Measurements from ENCODE around the gene C21orf91. TPM values are rescaled to one million over a fixed set of nuclear protein-coding genes. Genes with fewer than 3 reads are reported as not detected.

C21orf91 gene
- total RNA-seq, 1 experiment from 2014 or later = 22.1 TPM

DNA sequence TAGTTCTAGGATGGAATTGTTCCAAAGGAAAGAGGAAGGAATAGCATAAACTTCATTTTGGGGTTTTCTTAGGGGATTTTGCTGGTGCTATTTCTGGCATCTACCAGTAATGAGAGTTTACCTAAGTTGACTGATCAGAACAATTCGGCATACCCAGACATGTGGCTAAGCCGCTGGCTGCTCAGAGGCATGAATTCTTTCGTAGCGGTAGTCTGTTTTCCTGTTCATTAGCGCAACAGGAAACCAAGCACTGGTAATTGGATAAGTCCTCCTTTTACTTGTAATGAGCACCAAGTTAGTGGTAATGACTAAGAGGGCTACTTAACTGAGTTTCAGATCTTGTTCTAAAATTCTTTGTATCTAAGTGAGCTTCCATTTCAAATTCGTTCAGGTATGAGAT lies 38.6 kb downstream of the C21orf91 start:
- no TSS peak for BruUV-seq (replicated peaks)
- intact Hi-C loops (cut with micrococcal nuclease) = no loop called here
- no peak overlapping the region for H3K27ac Mint-ChIP-seq (ENCODE audit: low read depth, unreplicated experiment)
- no peak overlapping the region for H3K4me3 Mint-ChIP-seq (ENCODE audit: unreplicated experiment)
- TF ChIP-seq, protein P1, sequence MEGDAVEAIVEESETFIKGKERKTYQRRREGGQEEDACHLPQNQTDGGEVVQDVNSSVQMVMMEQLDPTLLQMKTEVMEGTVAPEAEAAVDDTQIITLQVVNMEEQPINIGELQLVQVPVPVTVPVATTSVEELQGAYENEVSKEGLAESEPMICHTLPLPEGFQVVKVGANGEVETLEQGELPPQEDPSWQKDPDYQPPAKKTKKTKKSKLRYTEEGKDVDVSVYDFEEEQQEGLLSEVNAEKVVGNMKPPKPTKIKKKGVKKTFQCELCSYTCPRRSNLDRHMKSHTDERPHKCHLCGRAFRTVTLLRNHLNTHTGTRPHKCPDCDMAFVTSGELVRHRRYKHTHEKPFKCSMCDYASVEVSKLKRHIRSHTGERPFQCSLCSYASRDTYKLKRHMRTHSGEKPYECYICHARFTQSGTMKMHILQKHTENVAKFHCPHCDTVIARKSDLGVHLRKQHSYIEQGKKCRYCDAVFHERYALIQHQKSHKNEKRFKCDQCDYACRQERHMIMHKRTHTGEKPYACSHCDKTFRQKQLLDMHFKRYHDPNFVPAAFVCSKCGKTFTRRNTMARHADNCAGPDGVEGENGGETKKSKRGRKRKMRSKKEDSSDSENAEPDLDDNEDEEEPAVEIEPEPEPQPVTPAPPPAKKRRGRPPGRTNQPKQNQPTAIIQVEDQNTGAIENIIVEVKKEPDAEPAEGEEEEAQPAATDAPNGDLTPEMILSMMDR (IDR thresholded peaks at IDR 0.05; ENCODE audit: unreplicated experiment) = no peak
- ChIA-PET POLR2A (interaction anchor here (0.6 to 1.9 kb wide), 7 partner anchors 8 to 1727 kb away, joined by 3 to 8 read pairs (median 4); no protein-coding TSS in a partner anchor), CTCF (interaction anchor here (0.5 to 1.1 kb wide), 4 partner anchors 9 to 144 kb away, joined by 3 to 5 read pairs (median 4); no protein-coding TSS in a partner anchor)
- peaks cover 21% of the 10 kb centered on the region for H3K36me3 Mint-ChIP-seq (ENCODE audit: insufficient read depth, unreplicated experiment)
- no peak for DNase-seq (ENCODE audit: unreplicated experiment)
- H3K9me3 Mint-ChIP-seq (ENCODE audit: unreplicated experiment) = no peaks in the 10 kb centered on the region
- H3K4me1 Mint-ChIP-seq (ENCODE audit: insufficient read depth, unreplicated experiment) = peaks cover 9% of the 10 kb centered on the region
- H3K27me3 Mint-ChIP-seq (ENCODE audit: insufficient read depth, unreplicated experiment) = no peaks in the 10 kb centered on the region

DNA sequence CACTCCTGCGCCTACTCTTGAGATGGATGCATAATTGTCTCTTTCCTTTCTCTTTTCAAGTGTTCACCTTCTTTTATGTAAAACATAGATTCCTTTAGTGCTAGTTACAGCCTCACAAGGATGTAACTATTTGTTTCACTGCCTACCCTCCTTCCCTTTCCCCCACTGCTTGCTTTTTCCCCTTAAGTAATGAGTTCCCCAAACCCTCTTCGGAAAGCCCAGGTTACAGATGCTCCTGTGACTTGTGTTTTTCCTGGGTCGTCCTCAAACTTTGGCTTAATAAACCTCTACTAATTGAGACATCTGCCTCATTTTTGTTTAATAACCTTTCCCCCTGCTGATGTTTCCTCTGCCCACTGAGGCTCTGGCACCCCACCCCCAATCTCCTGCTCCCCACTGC lies 39.2 kb downstream of the C21orf91 start:
- POLR2A ChIA-PET = no interaction called here
- Mint-ChIP-seq H3K36me3 (ENCODE audit: insufficient read depth, unreplicated experiment) (peaks cover 21% of the 10 kb centered on the region), H3K4me3 (ENCODE audit: unreplicated experiment) (no peak overlapping the region), H3K9me3 (ENCODE audit: unreplicated experiment) (no peaks in the 10 kb centered on the region), H3K4me1 (ENCODE audit: insufficient read depth, unreplicated experiment) (peaks cover 9% of the 10 kb centered on the region), H3K27me3 (ENCODE audit: insufficient read depth, unreplicated experiment) (no peaks in the 10 kb centered on the region), H3K27ac (ENCODE audit: low read depth, unreplicated experiment) (no peak overlapping the region)
- TF ChIP-seq, protein P1 (IDR thresholded peaks at IDR 0.05; ENCODE audit: unreplicated experiment) = no peak
- DNase-seq (ENCODE audit: unreplicated experiment) = no peak
- CTCF ChIA-PET = interaction anchor here (0.8 kb wide), 1 partner anchor 55 kb away, joined by 5 read pairs; no protein-coding TSS in a partner anchor
- BruUV-seq (replicated peaks) = no TSS peak
- intact Hi-C loops (cut with micrococcal nuclease) = no loop called here

DNA sequence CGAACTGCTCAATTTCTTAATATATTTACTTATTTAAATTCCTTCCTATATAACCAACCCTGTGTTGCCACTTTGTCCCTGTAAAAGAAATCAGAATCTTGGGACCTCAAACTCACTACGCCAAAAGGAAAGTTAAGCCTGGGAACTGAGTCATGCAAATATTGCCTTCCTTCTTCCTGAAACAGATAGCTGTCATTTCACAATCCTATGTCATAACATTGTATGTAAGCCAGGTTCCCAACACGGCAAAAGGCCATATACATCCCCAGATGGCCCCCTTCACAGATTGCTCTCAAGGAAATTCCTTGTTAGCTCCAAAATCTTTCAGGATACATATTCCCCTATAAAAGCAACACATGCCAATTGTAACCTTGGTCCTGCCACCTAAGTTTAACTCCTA lies 39.7 kb downstream of the C21orf91 start:
- no peaks in the 10 kb centered on the region for H3K27me3 Mint-ChIP-seq (ENCODE audit: insufficient read depth, unreplicated experiment)
- no peaks in the 10 kb centered on the region for H3K9me3 Mint-ChIP-seq (ENCODE audit: unreplicated experiment)
- TF ChIP-seq, protein P1 (IDR thresholded peaks at IDR 0.05; ENCODE audit: unreplicated experiment) = no peak
- ChIA-PET CTCF (interaction anchor here (0.5 to 0.8 kb wide), 2 partner anchors 10 to 54 kb away, joined by 3 to 5 read pairs; no protein-coding TSS in a partner anchor), POLR2A (no interaction called here)
- no TSS peak for BruUV-seq (replicated peaks)
- intact Hi-C loops (cut with micrococcal nuclease) = no loop called here
- peaks cover 9% of the 10 kb centered on the region for H3K4me1 Mint-ChIP-seq (ENCODE audit: insufficient read depth, unreplicated experiment)
- no peak overlapping the region for H3K27ac Mint-ChIP-seq (ENCODE audit: low read depth, unreplicated experiment)
- no peak overlapping the region for H3K4me3 Mint-ChIP-seq (ENCODE audit: unreplicated experiment)
- peaks cover 19% of the 10 kb centered on the region for H3K36me3 Mint-ChIP-seq (ENCODE audit: insufficient read depth, unreplicated experiment)
- DNase-seq (ENCODE audit: unreplicated experiment) = peak; percentile 52

DNA sequence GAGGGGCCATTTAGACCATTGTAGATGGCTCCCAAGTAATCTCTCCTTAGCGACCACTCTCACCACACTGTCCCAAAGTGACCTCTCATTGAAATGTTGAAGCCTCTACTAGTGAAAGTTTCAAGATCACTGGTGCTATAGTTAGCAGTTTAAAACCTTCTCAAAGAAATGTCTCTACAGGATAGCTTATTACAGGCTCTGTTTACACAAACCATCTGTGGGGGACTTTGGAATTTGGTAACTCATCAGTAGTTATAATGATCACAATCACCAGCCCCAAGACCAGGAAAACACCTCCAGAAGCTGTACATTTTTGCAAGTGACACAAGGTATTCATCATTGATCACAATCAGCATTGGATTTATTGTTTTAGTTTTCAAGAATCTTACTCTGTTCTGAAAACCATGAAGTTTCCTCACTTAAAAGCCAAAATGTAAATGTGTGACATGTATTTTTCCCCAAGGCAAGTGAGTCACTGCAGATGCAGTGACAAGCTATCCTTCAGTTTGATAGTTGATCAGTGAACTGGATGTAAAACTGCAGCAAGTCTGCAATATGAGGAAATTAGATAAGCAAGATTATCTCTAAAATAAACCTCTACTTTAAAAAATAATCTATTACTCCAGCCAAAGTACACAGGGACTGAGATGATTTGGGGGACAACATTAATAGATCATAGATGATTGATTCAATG lies 41.9 kb downstream of the C21orf91 start:
- CTCF ChIA-PET = no interaction called here
- intact Hi-C loops (cut with micrococcal nuclease) = no loop called here

More for the DNA sequence above, 41.9 kb downstream of the C21orf91 start:
- H3K36me3 Mint-ChIP-seq (ENCODE audit: insufficient read depth, unreplicated experiment) = peaks cover 7% of the 10 kb centered on the region
- no peak for DNase-seq (ENCODE audit: unreplicated experiment)
- POLR2A ChIA-PET = interaction anchor here (0.8 to 1.0 kb wide), 2 partner anchors 41 to 66 kb away, joined by 4 read pairs; no protein-coding TSS in a partner anchor
- no peaks in the 10 kb centered on the region for H3K27me3 Mint-ChIP-seq (ENCODE audit: insufficient read depth, unreplicated experiment)
- no TSS peak for BruUV-seq (replicated peaks)
- peaks cover 9% of the 10 kb centered on the region for H3K4me1 Mint-ChIP-seq (ENCODE audit: insufficient read depth, unreplicated experiment)
- TF ChIP-seq, protein P1 (IDR thresholded peaks at IDR 0.05; ENCODE audit: unreplicated experiment) = no peak
- no peak overlapping the region for H3K4me3 Mint-ChIP-seq (ENCODE audit: unreplicated experiment)
- H3K9me3 Mint-ChIP-seq (ENCODE audit: unreplicated experiment) = no peaks in the 10 kb centered on the region
- no peak overlapping the region for H3K27ac Mint-ChIP-seq (ENCODE audit: low read depth, unreplicated experiment)
